Neutrophil (primary cell): ENCODE results near the gene PTPN14.

ENCODE experiments used
- H3K27ac ChIP-seq: fragments of 200-600 bp; sonication (generic); 2 replicates; pipeline ENCODE4 v1.5.1; 2016; ENCODE audit warnings: mild to moderate bottlenecking, moderate library complexity
- H3K27me3 ChIP-seq: fragments of 200-600 bp; sonication (generic); 2 replicates; pipeline ENCODE4 v1.6.0; 2016; ENCODE audit warnings: mild to moderate bottlenecking
- H3K36me3 ChIP-seq: fragments of 200-600 bp; sonication (generic); 2 replicates; pipeline ENCODE4 v1.5.1; 2017
- H3K4me1 ChIP-seq, 2 experiments: fragments of 200-600 bp in 1 of 2; sonication (generic) in 1 of 2; 1 replicate in 1 of 2; 2 replicates in 1 of 2; pipeline versions ENCODE4 v1.5.1 to v1.6.1; 2013 to 2016; ENCODE audit warnings: low read depth in 1 of 2, low read length in 1 of 2, mild to moderate bottlenecking in 1 of 2, moderate library complexity in 1 of 2; ENCODE audit not compliant: control insufficient read depth in 1 of 2, insufficient read depth in 1 of 2
- H3K4me3 ChIP-seq, 2 experiments: fragments of 200-600 bp in 1 of 2; sonication (generic) in 1 of 2; 1 replicate in 1 of 2; 2 replicates in 1 of 2; pipeline ENCODE4 v1.5.1; 2013 to 2016; ENCODE audit warnings: low read depth in 1 of 2, low read length in 1 of 2, mild to moderate bottlenecking in 1 of 2, moderate library complexity in 1 of 2
- H3K9me3 ChIP-seq: fragments of 200-600 bp; sonication (generic); 2 replicates; pipeline ENCODE4 v1.5.1; 2016
- CTCF ChIP-seq: fragments of 200-600 bp; sonication (generic); IDR thresholded peaks from 2 replicates; pipeline ENCODE4 v1.5.1; 2016; ENCODE audit warnings: antibody characterized with exemption

Gene PTPN14

GRCh38 chr1:214335567-214335966 is 215.8 kb downstream of the PTPN14 start:
- H3K36me3 ChIP-seq = no peaks in the 10 kb centered on the region
- no peak overlapping the region for H3K27ac ChIP-seq
- H3K9me3 ChIP-seq = no peaks in the 10 kb centered on the region
- no peak for TF ChIP-seq CTCF
- no peaks in the 10 kb centered on the region for H3K4me1 ChIP-seq
- no peak overlapping the region for H3K4me3 ChIP-seq
- H3K27me3 ChIP-seq = no peaks in the 10 kb centered on the region

DNA sequence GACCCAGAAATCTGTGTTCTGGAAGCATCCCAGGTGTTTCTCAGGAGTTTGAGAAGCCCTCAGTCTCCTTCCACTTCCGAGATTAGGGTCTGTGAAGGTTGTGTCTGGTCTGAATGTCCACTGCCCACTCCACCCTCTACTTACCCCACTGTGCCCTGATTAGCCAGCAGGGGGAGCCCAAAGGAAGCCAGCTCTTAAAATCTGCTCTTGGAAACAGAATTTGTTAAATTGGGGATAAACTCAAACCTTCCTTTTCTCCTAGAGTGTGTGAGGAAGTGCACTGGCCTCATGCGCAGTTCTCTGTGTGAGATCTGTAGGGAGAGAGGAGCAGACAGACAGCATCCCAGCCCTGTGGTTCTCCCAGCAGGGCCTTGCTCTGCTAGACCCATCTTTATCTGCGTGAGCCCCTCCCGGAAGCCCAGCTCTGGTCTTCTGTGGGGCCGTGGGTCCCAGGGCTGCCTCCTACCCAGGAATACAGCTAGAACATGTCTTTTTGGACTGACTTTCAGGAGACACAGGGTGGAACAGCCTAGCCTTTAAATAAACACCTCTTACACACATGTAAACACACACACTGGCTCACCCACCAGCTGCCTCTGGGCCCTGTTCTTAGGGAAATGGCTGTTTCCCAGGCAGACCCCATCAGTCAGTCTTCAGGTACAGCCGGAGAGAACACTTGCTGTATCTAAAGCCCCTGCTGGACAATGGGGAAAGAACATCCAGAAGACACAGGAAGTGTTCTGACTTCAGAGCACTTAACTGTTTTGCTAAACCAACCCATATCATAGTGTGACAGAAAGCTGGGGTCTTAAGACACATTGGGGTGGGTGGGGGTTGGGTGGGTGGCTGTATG is 218.2 kb downstream of the PTPN14 start:
- Histone ChIP-seq H3K4me1 (no peaks in the 10 kb centered on the region), H3K4me3 (no peak overlapping the region), H3K27ac (no peak overlapping the region), H3K36me3 (no peaks in the 10 kb centered on the region), H3K27me3 (no peaks in the 10 kb centered on the region), H3K9me3 (no peaks in the 10 kb centered on the region)
- no peak for TF ChIP-seq CTCF

DNA sequence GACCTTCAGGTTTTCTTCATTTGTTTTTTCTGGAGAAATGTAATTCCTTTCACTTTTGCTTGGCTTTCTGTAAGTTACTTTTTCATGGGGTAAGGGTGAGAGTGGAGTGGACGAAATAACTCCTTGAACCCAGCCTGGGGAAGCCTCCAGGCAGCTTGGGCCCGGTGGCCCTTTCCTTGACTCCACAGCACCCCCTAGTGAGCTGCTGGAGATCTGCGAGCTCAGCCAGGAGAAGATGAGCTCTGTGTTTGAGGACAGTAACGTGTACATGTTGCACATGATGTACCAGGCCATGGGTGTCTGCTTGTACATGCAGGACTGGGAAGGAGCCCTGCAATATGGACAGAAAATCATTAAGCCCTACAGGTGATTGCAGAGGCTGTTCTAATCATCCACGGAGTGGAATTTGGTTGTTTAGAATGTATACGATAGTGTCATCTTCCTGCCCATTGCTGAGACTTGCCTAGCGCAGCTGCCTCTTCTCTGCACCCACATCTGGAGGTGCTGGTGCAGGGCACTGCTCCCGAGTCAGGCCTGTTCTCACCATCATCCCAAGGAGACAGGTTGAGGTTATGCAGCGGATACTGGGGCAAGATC is 219.5 kb downstream of the PTPN14 start:
- no peak overlapping the region for H3K4me3 ChIP-seq
- no peaks in the 10 kb centered on the region for H3K36me3 ChIP-seq
- no peaks in the 10 kb centered on the region for H3K4me1 ChIP-seq
- no peaks in the 10 kb centered on the region for H3K27me3 ChIP-seq
- H3K27ac ChIP-seq = no peak overlapping the region
- TF ChIP-seq CTCF = no peak
- H3K9me3 ChIP-seq = no peaks in the 10 kb centered on the region

DNA sequence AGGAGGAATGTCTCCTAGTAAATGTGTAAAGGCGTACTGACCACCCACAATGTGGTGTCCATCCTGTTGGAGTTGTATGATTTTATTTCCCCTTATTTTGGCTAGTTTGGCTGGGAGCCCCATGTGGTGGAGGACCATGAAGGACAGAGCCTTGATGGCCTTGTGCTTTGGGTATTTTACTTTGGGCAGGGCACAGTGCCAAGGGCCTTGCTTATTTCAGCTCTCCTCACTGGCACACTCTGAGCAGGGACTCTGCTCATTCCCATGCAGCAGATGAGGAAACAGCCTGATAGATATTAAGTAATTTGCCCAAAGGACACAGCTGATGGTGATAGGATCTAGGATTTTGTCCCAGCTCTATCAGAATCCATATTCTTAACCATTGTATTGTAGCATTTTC is 220.2 kb downstream of the PTPN14 start:
- Histone ChIP-seq H3K4me3 (no peak overlapping the region), H3K27me3 (no peaks in the 10 kb centered on the region), H3K27ac (no peak overlapping the region), H3K4me1 (no peaks in the 10 kb centered on the region), H3K9me3 (no peaks in the 10 kb centered on the region), H3K36me3 (no peaks in the 10 kb centered on the region)
- TF ChIP-seq CTCF = no peak

DNA sequence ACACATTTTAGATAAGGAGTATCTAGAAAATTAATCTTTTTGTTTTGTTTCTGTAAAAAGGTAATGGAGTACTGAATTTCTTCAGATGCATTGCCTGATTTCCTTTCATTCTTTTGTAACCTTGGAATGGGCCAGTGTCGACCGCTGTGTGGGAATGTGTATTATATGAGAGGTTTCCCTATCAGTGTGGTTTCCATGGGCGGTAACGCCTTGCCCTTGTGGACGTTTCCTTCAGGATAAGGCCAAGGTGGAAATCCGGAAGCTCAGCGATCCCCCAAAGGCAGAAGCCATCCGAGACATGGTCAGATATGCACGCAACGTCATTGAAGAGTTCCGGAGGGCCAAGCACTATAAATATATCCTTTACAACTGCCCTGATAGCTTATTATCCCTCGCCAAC is 220.7 kb downstream of the PTPN14 start:
- TF ChIP-seq CTCF = no peak
- no peaks in the 10 kb centered on the region for H3K9me3 ChIP-seq
- no peaks in the 10 kb centered on the region for H3K4me1 ChIP-seq
- no peak overlapping the region for H3K4me3 ChIP-seq
- H3K27ac ChIP-seq = no peak overlapping the region
- H3K27me3 ChIP-seq = no peaks in the 10 kb centered on the region
- no peaks in the 10 kb centered on the region for H3K36me3 ChIP-seq
